HepG2 (cell line): ENCODE data around the gene URI1. TPM values are rescaled to one million over a fixed set of nuclear protein-coding genes. Genes with fewer than 3 reads are reported as not detected.

ENCODE experiments used
- ATAC-seq: fragments of 200-7000 bp; cut with Tn5 transposase; 3 replicates; pipeline ENCODE4 v1.9.1; 2020; ENCODE audit warnings: mild to moderate bottlenecking, moderate library complexity
- BruUV-seq: library from RNA; stranded (reverse); fragments of 400-500 nt; replicated peaks from 2 replicates; lab custom pipeline; 2021; lab: Mats Ljungman, UMichigan
- CTCF ChIA-PET: fragments of 300-600 bp; formaldehyde crosslinking; extraction: SDS; loops from one replicate; lab custom pipeline; 2021; ENCODE audit warnings: low total read pairs, inconsistent platforms, low intra/inter-chr PET ratio; lab: Yijun Ruan, JAX
- POLR2A ChIA-PET: fragments of 350-600 bp; sonication (Branson Sonifier 250); formaldehyde crosslinking; loops from one replicate; lab custom pipeline; 2020; ENCODE audit warnings: antibody characterized with exemption, inconsistent platforms; lab: Yijun Ruan, JAX
- DNase-seq: peaks from one replicate; pipeline ENCODE4 v3.0.0-alpha.2; 2015; ENCODE audit warnings: low spot score
- FAIRE-seq: peaks from 3 replicates; lab custom pipeline; 2011; peaks lifted over from hg19 to GRCh38; lab: Jason Lieb, UNC
- H2AFZ ChIP-seq: one replicate; pipeline ENCODE4 v1.6.1; 2011; ENCODE audit warnings: low read length, inconsistent platforms
- H3K27ac ChIP-seq: fragments of 300-600 bp; 3 replicates; pipeline ENCODE4 v1.8.0; 2011; ENCODE audit warnings: mixed run types, mild to moderate bottlenecking, mixed read lengths, low read length, inconsistent platforms; ENCODE audit not compliant: insufficient read depth; ENCODE audit errors: extremely low read length
- H3K27me3 ChIP-seq, 2 experiments: fragments of 200-600 bp in 1 of 2; 2 replicates in 1 of 2; 3 replicates in 1 of 2; pipeline versions ENCODE4 v1.6.0 to v1.8.0; 2011; ENCODE audit warnings: low read length in 2 of 2, mild to moderate bottlenecking in 2 of 2, moderate library complexity in 2 of 2, inconsistent platforms in 1 of 2; ENCODE audit not compliant: insufficient read depth in 2 of 2, control insufficient read depth in 1 of 2
- H3K36me3 ChIP-seq, 2 experiments: fragments of 200-600 bp in 1 of 2; replicated peaks in 1 of 2; 2 replicates in 1 of 2; 3 replicates in 1 of 2; pipeline versions ENCODE4 v1.5.1 to v1.8.0; 2011; ENCODE audit warnings: low read length in 2 of 2, inconsistent platforms in 1 of 2; ENCODE audit not compliant: insufficient read depth in 2 of 2, control insufficient read depth in 1 of 2
- H3K4me1 ChIP-seq: 2 replicates; pipeline ENCODE4 v1.5.1; 2012; ENCODE audit warnings: low read length, inconsistent platforms; ENCODE audit not compliant: insufficient read depth
- H3K4me2 ChIP-seq: 2 replicates; pipeline ENCODE4 v1.6.0; 2011; ENCODE audit warnings: low read depth, low read length, inconsistent platforms
- H3K4me3 ChIP-seq, 3 experiments: fragments of 200-600 bp in 1 of 3; sonication (generic), shearing (Covaris generic) in 1 of 3; replicated peaks in 1 of 3; 2 replicates each; pipeline ENCODE4 v1.5.1; 2011 to 2016; ENCODE audit warnings: low read length in 3 of 3, inconsistent platforms in 2 of 3, low read depth in 2 of 3, mild to moderate bottlenecking in 2 of 3, control low read depth in 1 of 3, mixed read lengths in 1 of 3; ENCODE audit not compliant: insufficient read depth in 1 of 3
- H3K79me2 ChIP-seq: one replicate; pipeline ENCODE4 v1.6.1; 2011; ENCODE audit warnings: low read length, inconsistent platforms; ENCODE audit not compliant: insufficient read depth
- H3K9ac ChIP-seq: 2 replicates; pipeline ENCODE4 v1.6.0; 2011; ENCODE audit warnings: mild to moderate bottlenecking, low read depth, low read length, inconsistent platforms; ENCODE audit not compliant: insufficient read depth
- H3K9me3 ChIP-seq: 2 replicates; pipeline ENCODE4 v1.5.1; 2012; ENCODE audit warnings: mild to moderate bottlenecking, low read length
- H4K20me1 ChIP-seq: 2 replicates; pipeline ENCODE4 v1.6.0; 2011; ENCODE audit warnings: inconsistent platforms, mild to moderate bottlenecking, low read length, moderate library complexity; ENCODE audit not compliant: insufficient read depth
- BRCA1 ChIP-seq: sonication (generic); formaldehyde crosslinking; IDR thresholded peaks from 2 replicates; pipeline ENCODE4 v1.4.0; 2020; ENCODE audit warnings: missing genetic modification reagents
- ELK4 ChIP-seq: sonication (generic); formaldehyde crosslinking; IDR thresholded peaks from 2 replicates; pipeline ENCODE4 v1.9.0; 2021; ENCODE audit warnings: missing genetic modification reagents, borderline replicate concordance
- RBAK ChIP-seq: sonication (generic); formaldehyde crosslinking; IDR thresholded peaks from 2 replicates; pipeline ENCODE4 v1.5.1; 2020; ENCODE audit warnings: mild to moderate bottlenecking, missing genetic modification reagents
- SPEN ChIP-seq: sonication (generic); formaldehyde crosslinking; IDR thresholded peaks from 2 replicates; pipeline ENCODE4 v1.5.1; 2020; ENCODE audit warnings: low read depth, mild to moderate bottlenecking, missing genetic modification reagents
- STAG1 ChIP-seq: sonication (generic); formaldehyde crosslinking; IDR thresholded peaks from 2 replicates; pipeline ENCODE4 v1.4.0; 2020; ENCODE audit warnings: missing genetic modification reagents
- WGBS: methylation state at CpG from one replicate; pipeline ENCODE4 v1.1.6; 2017; ENCODE audit warnings: low lambda C conversion rate; 5-methylcytosine and 5-hydroxymethylcytosine counted together
- in situ Hi-C: cut with HindIII; loops from 2 replicates; pipeline ENCODE4 v1.10.0; 2017; ENCODE audit warnings: low pct_unique_long_range_greater_than_20kb; ENCODE audit not compliant: extremely low pct_ligation_motif_present
- intact Hi-C: fragments of 100-400 bp; cut with micrococcal nuclease; formaldehyde crosslinking; loops from one replicate; pipeline ENCODE4 v1.10.0; 2022; ENCODE audit not compliant: unreplicated experiment
- polyA plus RNA-seq, 8 experiments: library from polyadenylated mRNA; depleted of rRNA in 3 of 8; stranded (reverse) in 7 of 8; unstranded in 1 of 8; fragments of >200 nt; fragmentation: Illumina TruSeq in 4 of 8; extraction: Trizol in 4 of 8; gene quantifications; 2 replicates each; pipeline versions ENCODE4 v1.2.1 to v1.2.3, GENCODE V29; 2011 to 2016; ENCODE audit warnings: low read depth in 4 of 8, missing spikeins in 1 of 8, mixed read lengths in 1 of 8; ENCODE audit not compliant: insufficient read depth in 1 of 8
- total RNA-seq, 5 experiments: library from RNA; depleted of rRNA; stranded (reverse); fragments of >200 nt; fragmentation: Illumina TruSeq; extraction: Trizol; gene quantifications; 2 replicates each; pipeline ENCODE4 v1.2.3, GENCODE V29; 2016; ENCODE audit warnings: low read depth in 1 of 5
- TF ChIP-seq, protein P1 (sequence below): sonication (generic); formaldehyde crosslinking; IDR thresholded peaks from 2 replicates; pipeline ENCODE4 v1.5.0; 2020; ENCODE audit warnings: mild to moderate bottlenecking, missing genetic modification reagents, moderate library complexity

URI1 gene
- total and polyA plus RNA-seq, 2 of the 13 experiments (the other 11 are each of a cell fraction or from before 2014, with no cell fraction given), result 43.6 to 67.9 TPM

DNA sequence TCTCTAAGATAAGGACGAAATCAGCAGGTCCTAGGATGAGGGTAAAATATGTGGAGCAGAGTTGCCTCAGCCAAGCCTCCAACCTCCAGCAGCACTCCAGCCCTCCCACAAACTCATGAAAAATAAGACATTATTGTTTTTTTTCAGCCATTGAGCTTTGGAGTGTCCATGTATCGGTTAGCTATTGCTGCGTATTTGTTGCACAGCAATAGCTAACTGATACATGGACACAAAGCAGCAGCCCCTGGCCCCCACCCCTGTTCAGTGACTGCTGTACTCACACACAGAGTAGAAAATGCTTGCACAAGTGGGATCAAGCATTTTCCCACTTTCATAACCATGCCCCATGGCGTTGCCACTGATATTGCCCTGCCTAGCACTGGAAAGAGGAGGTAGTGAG, 19.1 kb upstream of the URI1 start:
- intact Hi-C loops (no loop called here), in situ Hi-C loops (no loop called here)
- peaks cover 13% of the 10 kb centered on the region for H3K4me1 ChIP-seq
- H3K79me2 ChIP-seq, result no peaks in the 10 kb centered on the region
- no TSS peak for BruUV-seq
- DNase-seq, result no peak
- no peak overlapping the region for H3K27ac ChIP-seq
- H3K9ac ChIP-seq, result no peak overlapping the region
- H2AFZ ChIP-seq, result no peak overlapping the region
- H3K36me3 ChIP-seq, result no peaks in the 10 kb centered on the region
- TF ChIP-seq RBAK (CRISPR knock-in tag), result peak; percentile 84; the same call in 1 of the 2 replicates
- TF ChIP-seq ELK4, result no peak
- WGBS, result 85% methylated on average over 4 of the region's 4 CpGs
- no peak overlapping the region for H3K4me3 ChIP-seq
- ChIA-PET POLR2A (no interaction called here), CTCF (no interaction called here)
- H3K4me2 ChIP-seq, result no peak overlapping the region
- FAIRE-seq, result no peak
- H3K27me3 ChIP-seq, result no peaks in the 10 kb centered on the region
- H3K9me3 ChIP-seq, result no peaks in the 10 kb centered on the region
- no peak for ATAC-seq
- no peaks in the 10 kb centered on the region for H4K20me1 ChIP-seq

GRCh38 chr19:29923653-29924052, 18.4 kb upstream of the URI1 start:
- ChIA-PET POLR2A (no interaction called here), CTCF (no interaction called here)
- H3K27ac ChIP-seq, result no peak overlapping the region
- no peak overlapping the region for H3K9ac ChIP-seq
- TF ChIP-seq BRCA1 (CRISPR knock-in tag), result no peak
- TF ChIP-seq, protein P1, sequence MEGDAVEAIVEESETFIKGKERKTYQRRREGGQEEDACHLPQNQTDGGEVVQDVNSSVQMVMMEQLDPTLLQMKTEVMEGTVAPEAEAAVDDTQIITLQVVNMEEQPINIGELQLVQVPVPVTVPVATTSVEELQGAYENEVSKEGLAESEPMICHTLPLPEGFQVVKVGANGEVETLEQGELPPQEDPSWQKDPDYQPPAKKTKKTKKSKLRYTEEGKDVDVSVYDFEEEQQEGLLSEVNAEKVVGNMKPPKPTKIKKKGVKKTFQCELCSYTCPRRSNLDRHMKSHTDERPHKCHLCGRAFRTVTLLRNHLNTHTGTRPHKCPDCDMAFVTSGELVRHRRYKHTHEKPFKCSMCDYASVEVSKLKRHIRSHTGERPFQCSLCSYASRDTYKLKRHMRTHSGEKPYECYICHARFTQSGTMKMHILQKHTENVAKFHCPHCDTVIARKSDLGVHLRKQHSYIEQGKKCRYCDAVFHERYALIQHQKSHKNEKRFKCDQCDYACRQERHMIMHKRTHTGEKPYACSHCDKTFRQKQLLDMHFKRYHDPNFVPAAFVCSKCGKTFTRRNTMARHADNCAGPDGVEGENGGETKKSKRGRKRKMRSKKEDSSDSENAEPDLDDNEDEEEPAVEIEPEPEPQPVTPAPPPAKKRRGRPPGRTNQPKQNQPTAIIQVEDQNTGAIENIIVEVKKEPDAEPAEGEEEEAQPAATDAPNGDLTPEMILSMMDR (CRISPR knock-in tag), result peak; percentile 32; the same call in 1 of the 2 replicates
- no peak for TF ChIP-seq SPEN (CRISPR knock-in tag)
- peak; percentile 43 for TF ChIP-seq STAG1 (CRISPR knock-in tag)
- intact Hi-C loops (no loop called here), in situ Hi-C loops (no loop called here)
- no peak overlapping the region for H2AFZ ChIP-seq
- no peaks in the 10 kb centered on the region for H3K79me2 ChIP-seq
- H3K4me2 ChIP-seq, result no peak overlapping the region
- no TSS peak for BruUV-seq
- H4K20me1 ChIP-seq, result no peaks in the 10 kb centered on the region
- WGBS, result 8% methylated on average over 4 of the region's 4 CpGs
- peaks cover 13% of the 10 kb centered on the region for H3K4me1 ChIP-seq
- no peak overlapping the region for H3K4me3 ChIP-seq
- ATAC-seq (0 out of 3 replicates have a peak, but pooled peaks have one; percentile 31), DNase-seq (no peak), FAIRE-seq (no peak)
- H3K36me3 ChIP-seq, result no peaks in the 10 kb centered on the region
- H3K27me3 ChIP-seq, result no peaks in the 10 kb centered on the region
- H3K9me3 ChIP-seq, result no peaks in the 10 kb centered on the region
